Measurements from ENCODE around the gene AREL1.

DNA sequence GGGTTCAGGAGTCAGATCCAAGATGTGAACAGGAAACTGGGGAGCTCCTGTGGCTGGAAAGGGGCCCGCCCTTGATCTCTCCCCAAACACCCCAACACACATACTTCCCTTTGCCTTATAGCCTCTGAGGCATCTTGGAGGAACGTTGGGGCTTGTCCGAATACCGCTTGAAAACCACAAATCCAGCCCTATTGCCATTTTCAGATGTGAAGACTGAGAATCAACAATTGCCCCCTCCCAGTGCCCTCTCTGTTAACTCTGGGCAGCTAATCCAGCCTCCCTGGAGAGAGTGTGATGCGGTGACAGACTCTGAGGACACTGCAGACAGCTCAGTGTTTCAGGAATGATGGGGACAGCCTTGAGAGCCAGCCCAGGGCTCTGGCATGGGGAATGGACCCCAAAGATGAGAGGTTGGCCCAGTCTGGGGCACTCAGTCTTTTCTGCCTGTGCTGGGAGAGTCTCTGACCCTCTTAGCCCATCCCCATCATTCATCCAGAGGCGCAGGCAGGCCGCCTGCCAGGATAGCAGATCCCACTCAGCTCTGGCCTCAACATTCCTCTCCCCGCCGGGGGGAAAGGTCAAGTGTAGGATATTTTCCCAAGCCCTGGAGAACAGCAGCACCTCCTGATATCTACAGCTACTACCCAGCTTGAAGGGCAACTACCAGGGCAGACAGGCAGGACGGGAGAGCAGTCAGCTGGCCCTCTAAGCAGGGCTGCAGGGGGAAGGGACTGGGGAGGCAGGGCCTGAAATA lies 76.3 kb downstream of the AREL1 start:
- TF ChIP-seq POLR2A (IDR thresholded peaks at IDR 0.05; ENCODE audit: low read depth, low read length) (no peak), SPI1 (IDR thresholded peaks at IDR 0.05; ENCODE audit: low read depth, low read length) (no peak), POU2F2 (IDR thresholded peaks at IDR 0.05; ENCODE audit: low read depth, low read length) (no peak), TAF1 (IDR thresholded peaks at IDR 0.05; ENCODE audit: low read depth, low read length) (no peak), POLR2AphosphoS5 (IDR thresholded peaks at IDR 0.05; ENCODE audit: low read depth, low read length) (no peak), PAX5 (IDR thresholded peaks at IDR 0.05; ENCODE audit: insufficient read depth, low read length, severe bottlenecking) (no peak)
